Measurements from ENCODE around the gene TNRC6B. TPM values are rescaled to one million over a fixed set of nuclear protein-coding genes. Genes with fewer than 3 reads are reported as not detected.

The TNRC6B gene
- total and polyA plus RNA-seq, 2 of the 13 experiments (the other 11 are each of a cell fraction or from before 2014, with no cell fraction given): 8.9 to 13.2 TPM

GRCh38 chr22:40243891-40244290 is 66.2 kb downstream of the TNRC6B start:
- CTCF ChIA-PET (ENCODE audit: low intra/inter-chr PET ratio, low total read pairs): no interaction called here
- Histone ChIP-seq H2AFZ (ENCODE audit: low read length) (no peak overlapping the region), H3K9ac (ENCODE audit: insufficient read depth, low read depth, low read length) (no peak overlapping the region), H3K4me2 (ENCODE audit: low read depth, low read length) (no peak overlapping the region), H3K36me3 (replicated peaks in 1 of 2; ENCODE audit: control insufficient read depth in 1 of 2, insufficient read depth in 2 of 2, low read length in 2 of 2) (peaks cover 3 to 8% of the 10 kb centered on the region in 2 experiments; a peak in 3 of 5 replicates), H4K20me1 (ENCODE audit: insufficient read depth, low read length) (peaks cover 11% of the 10 kb centered on the region; the same call in 1 of the 2 replicates), H3K27ac (ENCODE audit: extremely low read length, insufficient read depth, low read length) (no peak overlapping the region), H3K79me2 (ENCODE audit: insufficient read depth, low read length) (peaks cover 32% of the 10 kb centered on the region), H3K9me3 (ENCODE audit: low read length) (no peaks in the 10 kb centered on the region), H3K4me3 (replicated peaks in 1 of 3; ENCODE audit: insufficient read depth in 1 of 3, low read depth in 2 of 3, low read length in 3 of 3) (no peak overlapping the region), H3K4me1 (ENCODE audit: insufficient read depth, low read length) (no peaks in the 10 kb centered on the region), H3K27me3 (ENCODE audit: control insufficient read depth in 1 of 2, insufficient read depth in 2 of 2, low read length in 2 of 2) (no peaks in the 10 kb centered on the region)
- in situ Hi-C loops (cut with HindIII; ENCODE audit: extremely low pct_ligation_motif_present, low pct_unique_long_range_greater_than_20kb): no loop called here
- ATAC-seq (no peak), DNase-seq (ENCODE audit: low spot score) (no peak), FAIRE-seq (no peak)
- intact Hi-C loops (cut with micrococcal nuclease; ENCODE audit: unreplicated experiment): no loop called here
- WGBS (ENCODE audit: low lambda C conversion rate): 95% methylated on average over 2 of the region's 2 CpGs
- POLR2A ChIA-PET: no interaction called here
- BruUV-seq (replicated peaks): no TSS peak
- TF ChIP-seq THYN1 (CRISPR knock-in tag; IDR thresholded peaks at IDR 0.05; ENCODE audit: borderline replicate concordance, low read depth): no peak
- no peak for TF ChIP-seq ZFAT (CRISPR knock-in tag; conservative IDR thresholded peaks at IDR 0.05)
- no peak for TF ChIP-seq ETS1 (CRISPR knock-in tag; IDR thresholded peaks at IDR 0.05)
- TF ChIP-seq NFE2L2 (IDR thresholded peaks at IDR 0.05; ENCODE audit: low read length): no peak
- TF ChIP-seq MNT (IDR thresholded peaks at IDR 0.05): no peak
- no peak for TF ChIP-seq MAFG (CRISPR knock-in tag; IDR thresholded peaks at IDR 0.05)
- no peak for TF ChIP-seq MED1 (CRISPR knock-in tag; IDR thresholded peaks at IDR 0.05)
- TF ChIP-seq RBM22 (optimal IDR thresholded peaks at IDR 0.05; ENCODE audit: low read length): no peak
- TF ChIP-seq ZNF124 (CRISPR knock-in tag; IDR thresholded peaks at IDR 0.05): no peak
- TF ChIP-seq ZNF567 (CRISPR knock-in tag; IDR thresholded peaks at IDR 0.05; ENCODE audit: borderline replicate concordance): no peak
- no peak for TF ChIP-seq IRF1 (CRISPR knock-in tag; IDR thresholded peaks at IDR 0.05; ENCODE audit: low read depth)
- TF ChIP-seq USF2 (IDR thresholded peaks at IDR 0.05; ENCODE audit: low read depth, low read length): no peak
- no peak for TF ChIP-seq USF2 (CRISPR knock-in tag; IDR thresholded peaks at IDR 0.05; ENCODE audit: borderline replicate concordance)
- no peak for TF ChIP-seq ZNF816 (CRISPR knock-in tag; IDR thresholded peaks at IDR 0.05; ENCODE audit: borderline replicate concordance)
- no peak for TF ChIP-seq ZSCAN25 (CRISPR knock-in tag; IDR thresholded peaks at IDR 0.05)
- TF ChIP-seq MXD3 (CRISPR knock-in tag; IDR thresholded peaks at IDR 0.05): no peak
- TF ChIP-seq ATF2 (CRISPR knock-in tag; IDR thresholded peaks at IDR 0.05): no peak
- no peak for TF ChIP-seq ZNF33A (CRISPR knock-in tag; IDR thresholded peaks at IDR 0.05; ENCODE audit: borderline replicate concordance)
